ENCODE data around the gene MX2. TPM values are rescaled to one million over a fixed set of nuclear protein-coding genes. Genes with fewer than 3 reads are reported as not detected.

MX2 gene
- total and polyA plus RNA-seq, 9 of the 15 experiments (the other 6 are each of a cell fraction or from before 2014, with no cell fraction given) = 0.10 to 0.95 (median 0.47) TPM; not detected in 1

DNA sequence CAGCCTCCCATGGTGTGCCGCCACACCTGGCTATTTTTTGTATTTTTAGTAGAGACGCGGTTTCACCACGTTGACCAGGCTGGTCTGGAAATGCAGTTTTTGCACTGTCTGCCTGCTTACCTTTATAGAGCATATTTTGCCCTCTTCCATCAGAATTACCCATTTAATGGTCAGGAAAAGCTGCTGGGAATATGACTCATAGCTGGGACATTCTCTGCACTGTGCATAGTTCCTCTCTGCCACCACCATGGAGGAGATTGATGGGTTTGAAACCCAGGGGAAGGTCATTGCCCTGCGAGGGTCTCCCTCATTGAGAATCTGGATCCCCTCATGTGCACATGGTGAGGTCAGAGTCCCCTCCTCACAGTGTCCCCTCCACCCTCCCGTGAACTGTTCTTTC, 96.3 kb downstream of the MX2 start:
- peaks cover 8 to 23% of the 10 kb centered on the region in 2 experiments; a peak in 3 of 5 replicates for H3K27me3 ChIP-seq (ENCODE audit: control insufficient read depth in 2 of 2, insufficient read depth in 2 of 2, low read length in 2 of 2)
- no peak overlapping the region for H3K27ac ChIP-seq (ENCODE audit: extremely low read depth, low read depth, low read length)
- no peak overlapping the region for H3K4me2 ChIP-seq (ENCODE audit: insufficient read depth, low read length)
- no peaks in the 10 kb centered on the region for H3K9me1 ChIP-seq (ENCODE audit: control insufficient read depth, insufficient read depth, low read length)
- WGBS (ENCODE audit: insufficient coverage, low coverage, missing lambda C conversion rate) = 0% methylated on average over 6 of the region's 6 CpGs
- H3K36me3 ChIP-seq (ENCODE audit: control insufficient read depth, insufficient read depth, low read length) = no peaks in the 10 kb centered on the region
- no peak overlapping the region for H3K4me3 ChIP-seq
- DNase-seq (ENCODE audit: extremely low read depth in 1 of 4, low spot score in 3 of 4) (no peak), FAIRE-seq (no peak), ATAC-seq (no peak)
- BruUV-seq (replicated peaks) = no TSS peak
- no peaks in the 10 kb centered on the region for H3K9me3 ChIP-seq (replicated peaks; ENCODE audit: control insufficient read depth, insufficient read depth, low read depth, low read length)
- no peaks in the 10 kb centered on the region for H4K20me1 ChIP-seq (replicated peaks; ENCODE audit: control insufficient read depth, insufficient read depth, low read length)
- H3K9ac ChIP-seq (ENCODE audit: insufficient read depth in 1 of 2, low read depth in 2 of 2, low read length in 2 of 2) = no peak overlapping the region
- peaks cover 0 to 3% of the 10 kb centered on the region in 2 experiments; a peak in 1 of 5 replicates for H3K4me1 ChIP-seq (replicated peaks in 1 of 2; ENCODE audit: control insufficient read depth in 2 of 2, insufficient read depth in 2 of 2, low read length in 2 of 2)
- ChIA-PET POLR2A (interaction anchor here (0.7 kb wide), 1 partner anchor 295 kb away, joined by 3 read pairs; no protein-coding TSS in a partner anchor), CTCF (ENCODE audit: low intra/inter-chr PET ratio) (no interaction called here)
- TF ChIP-seq KAT7 (CRISPR knock-in tag; IDR thresholded peaks at IDR 0.05; ENCODE audit: borderline replicate concordance) = no peak
- TF ChIP-seq, protein P1, sequence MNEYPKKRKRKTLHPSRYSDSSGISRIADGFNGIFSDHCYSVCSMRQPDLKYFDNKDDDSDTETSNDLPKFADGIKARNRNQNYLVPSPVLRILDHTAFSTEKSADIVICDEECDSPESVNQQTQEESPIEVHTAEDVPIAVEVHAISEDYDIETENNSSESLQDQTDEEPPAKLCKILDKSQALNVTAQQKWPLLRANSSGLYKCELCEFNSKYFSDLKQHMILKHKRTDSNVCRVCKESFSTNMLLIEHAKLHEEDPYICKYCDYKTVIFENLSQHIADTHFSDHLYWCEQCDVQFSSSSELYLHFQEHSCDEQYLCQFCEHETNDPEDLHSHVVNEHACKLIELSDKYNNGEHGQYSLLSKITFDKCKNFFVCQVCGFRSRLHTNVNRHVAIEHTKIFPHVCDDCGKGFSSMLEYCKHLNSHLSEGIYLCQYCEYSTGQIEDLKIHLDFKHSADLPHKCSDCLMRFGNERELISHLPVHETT (CRISPR knock-in tag; conservative IDR thresholded peaks at IDR 0.05 in 1 of 2, IDR thresholded peaks at IDR 0.05 in 1 of 2) = no peak
- no peak for TF ChIP-seq ZFX (CRISPR knock-in tag; IDR thresholded peaks at IDR 0.05)
- no peak for TF ChIP-seq TEAD2 (tag; IDR thresholded peaks at IDR 0.05)
- no peak for TF ChIP-seq NR4A1 (CRISPR knock-in tag; IDR thresholded peaks at IDR 0.05)
- TF ChIP-seq NR4A1 (tag; IDR thresholded peaks at IDR 0.05) = no peak
- in situ Hi-C loops (cut with MboI) = no loop called here
- no peak overlapping the region for H2AFZ ChIP-seq (ENCODE audit: low read depth, low read length)
- intact Hi-C loops (cut with micrococcal nuclease) = loop anchor here (10.0 kb wide), 1 partner anchor 333 kb away; no protein-coding TSS in a partner anchor
- no peaks in the 10 kb centered on the region for H3K79me2 ChIP-seq (ENCODE audit: control insufficient read depth, insufficient read depth, low read length)

Measured in K562 (cell line).